Transverse colon (tissue), 4 donors: ENCODE results near the gene FOXP1.

ENCODE experiments used
- CTCF ChIP-seq, 5 experiments: fragments of 200-600 bp in 3 of 5; fragments of 450-650 bp in 2 of 5; sonication (generic) in 3 of 5; IDR thresholded peaks; 1 replicate in 2 of 5; 2 replicates in 3 of 5; pipeline ENCODE4 v1.5.1; 2016 to 2017; ENCODE audit warnings: antibody characterized with exemption in 5 of 5, inconsistent platforms in 3 of 5, mild to moderate bottlenecking in 2 of 5, moderate library complexity in 1 of 5
- EP300 ChIP-seq: sonication (generic); formaldehyde crosslinking; IDR thresholded peaks from one replicate; pipeline ENCODE4 v1.6.1; 2017; ENCODE audit warnings: antibody characterized with exemption, low read depth
- POLR2A ChIP-seq: fragments of 450-650 bp; IDR thresholded peaks from one replicate; pipeline ENCODE4 v1.6.1; 2016; ENCODE audit warnings: antibody characterized with exemption, mild to moderate bottlenecking, moderate library complexity
- POLR2AphosphoS5 ChIP-seq, 3 donors: sonication (generic); formaldehyde crosslinking; IDR thresholded peaks; one replicate each; pipeline ENCODE4 v1.6.1; 2016; ENCODE audit warnings: antibody characterized with exemption in 3 of 3

DNA sequence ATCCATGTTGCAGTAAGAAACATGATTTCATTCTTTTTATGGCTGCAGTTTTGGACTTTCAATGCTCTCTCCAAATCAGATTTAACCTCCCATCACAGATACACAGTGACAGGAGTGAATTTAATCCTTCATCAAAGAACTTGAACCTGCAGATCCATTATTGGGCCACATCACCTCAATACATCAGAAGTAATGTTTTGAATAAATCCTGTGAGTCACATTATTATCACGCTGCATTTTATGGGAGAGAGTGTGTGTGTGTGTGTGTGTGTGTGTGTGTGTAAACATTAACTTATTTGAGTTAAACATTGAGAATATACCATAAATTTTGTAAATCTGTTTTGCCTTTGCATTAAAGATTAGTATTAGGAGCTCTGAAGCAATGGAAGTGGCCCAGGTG lies 316.7 kb downstream of the FOXP1 start:
- TF ChIP-seq CTCF (IDR thresholded peaks at IDR 0.05) (no peak), POLR2A (no peak), POLR2AphosphoS5 (IDR thresholded peaks at IDR 0.05) (no peak), EP300 (no peak)
